Activated CD4-positive, alpha-beta T cell treated with anti-CD3 and anti-CD28 coated beads for 24 hours (primary cell): ENCODE data around the gene MUTYH.

Experiments used
- DNase-seq, 2 donors: peaks; one replicate each; pipeline ENCODE4 v3.0.0-alpha.2; 2020; ENCODE audit warnings: low read depth in 2 of 2

Gene MUTYH

GRCh38 chr1:45348966-45349677 is 8.9 kb upstream of the MUTYH start:
- no peak for DNase-seq

GRCh38 chr1:45348609-45348965 is 8.3 kb upstream of the MUTYH start:
- no peak for DNase-seq

GRCh38 chr1:45348020-45348419 is 7.8 kb upstream of the MUTYH start:
- no peak for DNase-seq

DNA sequence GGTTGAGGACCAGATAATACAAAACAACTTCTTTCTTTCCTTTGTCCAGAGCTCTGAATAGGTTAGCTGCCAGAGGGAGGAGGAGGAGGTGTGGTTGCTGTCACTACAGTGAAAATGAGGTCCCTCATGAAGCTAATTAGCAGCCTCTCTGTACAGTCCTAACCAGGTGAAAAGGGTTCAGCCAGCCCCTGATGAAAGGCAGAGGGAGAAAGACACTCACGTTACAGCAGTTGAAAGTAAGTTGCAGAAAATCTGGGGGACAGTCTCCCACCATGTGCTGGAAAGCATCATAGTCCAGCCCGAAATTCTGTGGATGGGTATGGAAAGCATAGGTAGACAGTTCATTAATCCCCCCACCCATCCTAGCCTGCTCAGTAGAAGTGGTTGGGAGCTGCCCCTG is 6.2 kb upstream of the MUTYH start:
- DNase-seq = no peak

DNA sequence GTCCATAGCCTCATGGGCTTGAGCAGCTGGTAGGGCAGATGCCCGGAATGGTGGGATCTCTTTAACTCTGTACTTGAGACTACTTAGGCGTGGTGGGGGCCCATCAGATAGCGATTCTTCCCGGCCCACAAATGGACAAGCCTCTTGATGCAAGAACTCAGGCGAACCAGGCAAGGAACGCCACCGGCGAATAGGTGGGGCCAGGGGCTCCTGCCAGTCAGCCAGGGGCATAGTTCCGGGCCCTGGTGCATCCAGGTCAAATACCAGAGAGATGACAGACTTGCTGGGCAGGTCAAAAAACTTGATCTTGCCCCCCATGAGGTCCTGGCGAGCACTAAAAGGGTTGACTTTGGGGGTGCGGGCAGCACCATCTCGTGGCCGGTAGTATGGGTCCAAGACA is 4.8 kb upstream of the MUTYH start:
- no peak for DNase-seq

GRCh38 chr1:45344499-45344898 is 4.3 kb upstream of the MUTYH start:
- no peak for DNase-seq

DNA sequence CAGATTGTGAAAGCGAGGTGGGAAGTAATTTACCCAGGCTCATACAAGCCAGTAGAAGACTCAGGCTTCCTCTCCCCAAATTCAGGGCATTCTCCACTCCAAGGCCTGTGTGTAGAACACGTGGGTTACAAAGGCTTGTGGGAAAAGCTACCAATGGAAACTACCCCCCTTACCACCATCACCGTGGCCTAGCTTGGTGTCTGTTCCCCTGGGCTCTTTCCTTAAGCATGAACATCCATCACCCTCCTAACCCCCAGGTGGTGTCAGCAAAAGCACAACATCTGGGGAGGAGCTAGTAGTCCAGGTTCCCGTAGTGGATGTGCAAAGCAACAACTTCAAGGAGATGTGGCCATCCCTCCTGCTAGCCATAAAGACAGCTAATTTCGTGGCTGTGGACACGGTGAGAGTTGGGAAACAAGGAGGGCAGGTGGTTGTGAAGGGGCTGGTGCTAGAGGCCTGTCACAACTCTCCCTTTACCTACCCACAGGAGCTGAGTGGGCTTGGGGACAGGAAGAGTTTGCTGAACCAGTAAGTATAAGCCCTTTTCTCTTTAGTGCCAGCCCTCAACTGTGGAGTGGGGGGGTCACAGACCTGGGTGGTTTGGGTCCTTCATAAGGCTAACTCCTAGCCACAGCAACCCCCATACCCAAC is 701 bp upstream of the MUTYH start:
- no peak for DNase-seq

DNA sequence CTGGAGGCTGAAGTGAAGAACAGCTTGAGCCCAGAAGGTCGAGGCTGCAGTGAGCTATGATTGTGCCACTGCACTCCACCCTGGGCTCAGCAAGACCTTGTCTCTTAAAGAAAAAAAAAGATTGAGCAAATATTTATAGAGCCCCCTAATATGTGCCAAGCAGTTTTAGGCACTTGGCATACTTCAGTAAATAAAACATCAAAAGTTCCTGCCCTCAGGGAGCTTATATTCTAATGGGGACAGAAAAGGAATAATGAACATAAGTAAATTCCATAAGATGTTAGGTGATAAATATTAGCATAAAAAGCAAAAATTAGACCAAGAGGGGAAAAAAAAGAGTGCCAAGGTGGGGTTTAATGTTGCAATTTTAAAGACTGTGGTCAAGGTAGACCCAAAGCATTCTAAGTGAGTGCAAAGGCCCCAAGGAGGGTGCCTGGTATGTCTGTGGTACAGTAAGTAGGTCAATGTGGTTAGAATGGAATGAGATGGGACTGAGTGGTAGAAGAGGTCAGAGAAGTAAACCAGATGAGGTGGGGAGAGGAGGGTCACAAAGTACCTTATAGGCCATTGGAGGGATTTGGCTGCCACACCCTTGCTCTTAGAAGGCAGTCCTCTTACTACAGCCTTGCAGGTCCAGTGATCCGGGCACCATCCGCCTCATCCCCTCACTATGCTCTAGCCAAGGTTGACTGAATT is 2.5 kb downstream of the MUTYH start:
- DNase-seq = no peak

DNA sequence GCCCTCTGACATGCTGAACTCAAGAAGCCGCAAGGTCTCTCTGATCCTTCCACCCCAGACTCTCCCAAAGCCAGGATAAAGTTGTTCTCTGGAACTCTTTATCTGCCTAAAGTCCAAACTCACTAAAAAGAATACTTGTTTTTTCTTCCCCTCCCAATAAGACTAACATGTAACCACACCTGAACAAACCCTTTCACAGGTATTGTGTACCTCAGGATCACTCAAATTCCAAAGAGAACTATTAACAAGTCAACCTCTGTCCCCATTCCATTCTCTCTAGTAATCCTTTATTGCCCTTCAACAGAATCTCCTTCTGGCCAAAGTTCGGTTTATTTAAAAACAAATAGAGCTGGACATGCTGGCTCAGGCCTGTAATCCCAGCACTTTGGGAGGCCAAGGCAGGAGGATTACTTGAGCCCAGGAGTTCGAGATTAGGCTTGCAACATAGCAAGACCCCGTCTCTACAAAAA is 4.3 kb downstream of the MUTYH start:
- DNase-seq = no peak

GRCh38 chr1:45334308-45335245 is 5.7 kb downstream of the MUTYH start:
- DNase-seq = no peak

GRCh38 chr1:45332346-45332720 is 7.9 kb downstream of the MUTYH start:
- no peak for DNase-seq

DNA sequence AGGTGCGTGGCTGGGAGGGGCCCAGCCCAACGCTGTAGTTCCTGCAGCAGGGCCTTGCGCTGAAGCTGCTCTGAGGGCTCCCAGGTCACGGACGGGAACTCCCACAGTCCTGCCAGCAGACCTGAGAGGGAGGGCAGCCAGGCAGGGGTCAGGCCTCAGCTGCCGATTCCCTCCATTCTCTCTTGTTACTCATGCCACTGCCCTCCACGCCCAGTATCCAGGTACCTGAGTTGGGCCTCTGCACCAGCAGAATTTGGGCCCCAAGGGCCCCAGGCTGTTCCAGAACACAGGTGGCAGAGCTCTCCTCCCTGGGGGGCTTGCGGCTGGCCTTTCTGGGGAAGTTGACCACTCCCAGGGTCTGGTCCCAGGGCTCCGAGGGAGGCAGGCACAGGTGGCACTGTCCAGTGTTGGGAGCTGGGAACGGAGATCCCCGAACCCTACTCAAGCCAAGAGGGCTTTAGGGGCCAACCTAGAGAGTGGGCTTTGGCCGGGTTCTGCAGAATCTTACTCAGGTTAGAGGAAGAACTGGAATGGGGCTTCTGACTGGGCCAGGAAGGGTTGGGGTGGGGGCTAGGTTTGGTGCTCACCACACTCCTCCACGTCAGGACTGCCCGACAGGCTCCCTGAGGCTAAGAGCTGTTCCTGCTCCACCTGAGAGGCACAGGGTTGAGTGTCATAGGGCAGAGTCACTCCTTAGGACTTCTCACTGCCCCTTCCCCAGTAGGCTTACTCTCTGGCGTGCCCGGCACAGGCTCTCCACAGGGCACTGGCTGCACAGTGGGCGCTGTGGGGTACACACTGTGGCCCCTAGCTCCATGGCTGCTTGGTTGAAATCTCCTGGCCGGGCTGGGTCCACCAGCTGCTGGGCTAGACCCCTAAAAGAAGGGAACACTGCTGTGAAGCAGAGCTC is 8.5 kb downstream of the MUTYH start:
- DNase-seq = no peak

DNA sequence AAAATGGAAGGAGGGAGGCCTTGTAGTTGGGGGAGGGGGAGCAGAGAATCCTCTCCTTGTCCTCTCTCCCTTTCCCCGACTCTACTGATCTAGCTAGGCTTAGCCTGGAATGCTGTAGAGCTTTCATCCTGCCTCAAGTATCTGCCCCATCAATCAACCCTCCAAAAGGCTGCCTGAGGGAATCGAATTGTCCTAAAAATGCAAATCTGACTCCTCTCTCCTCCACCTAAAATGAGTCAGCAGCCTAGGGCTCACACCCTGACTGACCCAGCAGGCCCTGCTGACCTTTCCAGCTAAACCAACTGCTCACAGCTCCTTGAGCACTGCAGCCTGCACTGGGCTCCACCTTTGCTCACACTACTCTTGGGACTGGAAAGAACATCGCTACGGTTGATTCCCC is 10.8 kb downstream of the MUTYH start:
- DNase-seq = no peak

DNA sequence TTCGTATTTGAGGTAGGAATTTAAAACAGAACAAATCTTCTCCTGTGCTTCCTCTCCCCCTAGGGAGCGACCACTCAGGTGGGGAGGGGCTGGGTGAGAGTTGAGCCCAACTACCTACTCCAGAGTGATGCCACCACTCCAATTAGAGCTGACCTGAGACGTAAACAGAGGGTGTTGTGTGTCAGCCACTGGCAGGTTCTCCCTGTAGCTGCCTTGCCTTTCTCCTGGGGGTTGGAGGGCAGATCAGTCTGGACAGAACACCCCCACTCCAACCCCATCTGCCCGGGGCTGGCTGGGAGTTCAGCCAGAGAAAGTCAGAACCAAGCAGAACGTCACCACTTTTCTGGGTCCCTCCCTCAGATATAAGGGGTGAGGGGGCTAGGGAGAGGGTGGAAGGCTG is 11.6 kb downstream of the MUTYH start:
- no peak for DNase-seq

DNA sequence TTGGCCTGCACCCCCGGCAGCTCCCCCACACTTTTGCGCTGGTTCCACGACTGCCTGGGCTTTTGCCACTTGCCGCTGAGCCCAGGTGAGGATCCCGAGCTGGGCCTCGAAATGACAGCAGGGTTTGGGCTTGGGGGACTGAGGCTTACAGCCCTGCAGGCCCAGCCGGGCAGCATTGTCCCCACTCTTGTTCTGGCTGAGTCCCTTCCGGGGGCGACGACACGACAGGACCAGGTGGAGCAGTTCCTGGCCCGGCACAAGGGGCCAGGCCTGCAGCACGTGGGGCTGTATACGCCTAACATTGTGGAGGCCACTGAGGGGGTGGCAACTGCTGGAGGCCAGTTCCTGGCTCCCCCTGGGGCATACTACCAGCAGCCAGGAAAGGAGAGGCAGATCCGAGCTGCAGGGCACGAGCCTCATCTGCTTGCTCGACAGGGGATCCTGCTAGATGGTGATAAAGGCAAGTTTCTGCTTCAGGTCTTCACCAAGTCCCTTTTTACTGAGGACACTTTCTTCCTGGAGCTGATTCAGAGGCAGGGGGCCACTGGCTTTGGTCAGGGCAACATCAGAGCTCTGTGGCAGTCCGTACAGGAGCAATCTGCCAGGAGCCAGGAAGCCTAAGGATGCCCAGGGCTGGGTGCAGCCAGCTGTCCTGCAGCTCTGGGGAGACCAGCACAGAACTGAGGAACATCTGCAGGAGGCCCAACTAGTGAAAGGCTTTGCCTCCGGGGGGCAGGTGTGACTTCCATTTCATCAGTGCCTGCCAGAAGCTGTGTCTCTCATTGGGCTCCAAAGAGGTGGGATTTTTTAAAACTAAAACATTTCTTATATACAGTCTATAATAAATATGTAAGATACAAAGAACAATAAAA is 12.4 kb downstream of the MUTYH start:
- no peak for DNase-seq

DNA sequence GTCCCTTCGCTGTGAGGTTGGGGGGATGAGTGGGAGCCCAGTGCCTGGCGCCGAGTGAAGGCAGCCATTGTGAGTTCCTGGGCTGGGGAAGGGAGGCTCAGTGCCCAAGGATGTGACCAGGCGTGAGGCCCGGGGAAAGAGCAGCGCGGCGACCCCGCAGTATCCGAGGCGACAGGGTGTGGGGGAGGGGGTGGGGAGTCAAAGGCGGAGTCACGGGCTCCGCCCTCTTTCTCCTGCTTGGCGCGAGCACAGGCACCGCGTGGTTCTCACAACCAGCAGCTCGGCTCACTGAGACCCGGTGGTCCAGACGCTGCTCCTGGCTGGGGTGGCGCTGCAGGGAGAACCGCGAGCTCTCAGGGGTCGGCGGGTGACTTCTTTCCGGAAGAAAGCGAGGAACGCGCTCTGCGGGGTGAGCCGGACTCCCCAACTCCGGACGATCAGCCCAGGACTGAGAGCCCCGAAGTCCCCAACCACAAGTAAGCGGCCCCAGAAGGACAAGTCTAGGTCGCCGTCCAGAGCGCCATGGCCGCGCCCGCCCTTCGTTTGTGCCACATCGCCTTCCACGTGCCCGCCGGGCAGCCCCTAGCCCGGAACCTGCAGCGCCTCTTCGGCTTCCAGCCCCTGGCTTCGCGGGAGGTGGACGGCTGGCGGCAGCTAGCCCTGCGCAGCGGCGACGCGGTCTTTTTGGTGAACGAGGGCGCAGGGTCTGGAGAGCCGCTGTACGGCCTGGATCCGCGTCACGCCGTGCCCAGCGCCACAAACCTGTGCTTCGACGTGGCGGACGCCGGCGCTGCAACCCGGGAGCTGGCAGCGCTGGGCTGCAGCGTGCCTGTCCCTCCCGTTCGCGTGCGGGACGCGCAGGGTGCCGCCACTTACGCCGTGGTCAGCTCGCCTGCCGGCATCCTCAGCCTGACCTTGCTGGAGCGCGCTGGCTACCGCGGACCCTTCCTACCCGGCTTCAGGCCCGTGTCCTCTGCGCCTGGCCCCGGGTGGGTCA is 13.3 kb downstream of the MUTYH start, which contains the start of gene HPDL:
Gene HPDL, plus strand, starts transcription at position 269 of the 997 bp plus-strand sequence. Its CDS starts 254 bp downstream, at position 523.
- peak; percentile 66 to 72 for DNase-seq

DNA sequence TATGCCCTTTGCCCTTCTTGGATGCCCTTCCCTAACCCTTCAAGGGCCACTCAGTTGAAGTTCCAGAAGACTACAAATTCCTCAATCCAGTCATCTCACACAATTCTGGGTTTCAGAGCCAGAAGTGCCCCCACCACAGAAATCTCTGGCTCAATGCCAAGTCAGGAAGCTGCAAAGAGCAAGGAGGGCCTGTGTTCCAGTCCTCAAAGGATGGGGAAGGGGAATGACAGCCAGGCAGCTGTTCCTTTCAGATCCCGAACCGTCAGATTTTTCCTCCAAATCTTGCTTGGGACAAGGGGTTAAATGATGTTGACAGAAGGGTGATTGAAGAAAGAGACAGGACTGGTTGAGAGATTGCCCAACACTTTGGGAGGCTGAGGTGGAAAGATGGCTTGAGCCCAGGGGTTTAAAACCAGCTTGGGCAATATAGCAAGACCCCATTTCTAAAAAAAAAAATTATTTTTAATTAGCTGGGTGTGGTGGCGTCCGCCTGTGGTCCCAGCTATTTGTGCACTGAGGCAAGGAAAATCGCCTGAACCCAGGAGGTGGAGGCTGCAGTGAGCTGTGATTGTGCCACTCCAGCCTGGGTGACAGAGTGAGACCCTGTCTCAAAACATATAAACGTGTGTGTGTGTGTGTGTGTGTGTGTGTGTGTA is 14.3 kb downstream of the MUTYH start:
- DNase-seq = no peak

DNA sequence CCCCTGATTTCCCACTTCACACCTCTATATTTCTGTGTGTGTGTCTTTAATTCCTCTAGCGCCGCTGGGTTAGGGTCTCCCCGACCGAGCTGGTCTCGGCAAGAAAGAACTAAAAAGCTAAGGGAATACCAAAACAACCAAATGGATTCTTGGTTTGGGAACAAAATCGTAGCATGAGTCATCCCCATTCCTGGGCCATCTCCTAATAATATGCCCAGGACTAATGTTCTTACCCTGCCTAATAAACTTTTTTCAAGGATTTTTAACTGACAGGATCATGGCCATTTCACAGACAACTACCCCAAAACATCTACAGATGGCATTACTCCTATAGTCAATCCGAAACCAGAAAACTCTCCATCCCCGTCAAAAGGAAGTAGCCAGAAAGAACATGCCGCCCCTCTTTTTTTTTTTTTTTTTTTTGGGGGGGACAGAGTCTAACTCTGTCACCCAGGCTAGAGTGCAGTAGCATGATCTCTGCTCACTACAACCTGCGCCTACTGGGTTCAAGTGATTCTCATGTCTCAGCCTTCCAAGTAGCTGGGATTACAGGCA is 17.7 kb downstream of the MUTYH start:
- no peak for DNase-seq
